Measurements from ENCODE around the gene KRTAP9-7.

- no peak for TF ChIP-seq CTCF (IDR thresholded peaks at IDR 0.05)
- no peak for TF ChIP-seq POLR2A (IDR thresholded peaks at IDR 0.05)
These were observed 2.9 kb downstream of the KRTAP9-7 start for GRCh38 chr17:41278176-41278955.

All from esophagus squamous epithelium (tissue), 4 donors.